HepG2 (cell line): ENCODE data around the gene ABCB8. TPM values are rescaled to one million over a fixed set of nuclear protein-coding genes. Genes with fewer than 3 reads are reported as not detected.

ENCODE experiments used
- ADNP ChIP-seq: sonication (generic); formaldehyde crosslinking; IDR thresholded peaks from 2 replicates; pipeline ENCODE4 v1.4.0; 2020; ENCODE audit warnings: missing genetic modification reagents
- EP300 ChIP-seq, 3 experiments: sonication (generic) in 1 of 3; formaldehyde crosslinking in 1 of 3; IDR thresholded peaks; 2 replicates each; pipeline versions ENCODE4 v1.5.1 to v1.6.1; 2011 to 2020; ENCODE audit warnings: low read depth in 2 of 3, low read length in 2 of 3, borderline replicate concordance in 1 of 3, improper control_type of control experiment in 1 of 3, mild to moderate bottlenecking in 1 of 3, missing genetic modification reagents in 1 of 3, moderate library complexity in 1 of 3
- HDAC1 ChIP-seq: sonication (generic); formaldehyde crosslinking; IDR thresholded peaks from 2 replicates; pipeline ENCODE4 v1.5.1; 2020; ENCODE audit warnings: mild to moderate bottlenecking, missing genetic modification reagents
- HOXD1 ChIP-seq: sonication (generic); formaldehyde crosslinking; IDR thresholded peaks from 2 replicates; pipeline ENCODE4 v1.5.0; 2020; ENCODE audit warnings: missing genetic modification reagents
- JUN ChIP-seq: sonication (generic); formaldehyde crosslinking; IDR thresholded peaks from 2 replicates; pipeline ENCODE4 v1.4.0; 2020; ENCODE audit warnings: mild to moderate bottlenecking, missing genetic modification reagents
- KDM6A ChIP-seq: IDR thresholded peaks from 2 replicates; pipeline ENCODE4 v1.6.1; 2016; ENCODE audit warnings: low read depth
- RARG ChIP-seq: sonication (generic); formaldehyde crosslinking; IDR thresholded peaks from 2 replicates; pipeline ENCODE4 v1.4.0; 2020; ENCODE audit warnings: low read depth, mild to moderate bottlenecking, missing genetic modification reagents
- SNAPC2 ChIP-seq: sonication (generic); formaldehyde crosslinking; IDR thresholded peaks from 2 replicates; pipeline ENCODE4 v1.8.1; 2022; ENCODE audit warnings: mild to moderate bottlenecking, missing genetic modification reagents
- TAF1 ChIP-seq: sonication (generic); formaldehyde crosslinking; IDR thresholded peaks from 2 replicates; pipeline ENCODE4 v1.4.0; 2020; ENCODE audit warnings: missing genetic modification reagents
- ZBTB21 ChIP-seq: sonication (generic); formaldehyde crosslinking; IDR thresholded peaks from 2 replicates; pipeline ENCODE4 v1.4.0; 2020; ENCODE audit warnings: missing genetic modification reagents
- ZC3H4 ChIP-seq: sonication (generic); formaldehyde crosslinking; IDR thresholded peaks from 2 replicates; pipeline ENCODE4 v1.4.0; 2020; ENCODE audit warnings: missing genetic modification reagents, borderline replicate concordance
- ZFP36 ChIP-seq: fragments of 150-350 bp; IDR thresholded peaks from 2 replicates; pipeline ENCODE4 v1.6.1; 2018; ENCODE audit warnings: borderline replicate concordance, low read length, low read depth; ENCODE audit not compliant: partially characterized antibody
- ZMYM4 ChIP-seq: sonication (generic); formaldehyde crosslinking; IDR thresholded peaks from 2 replicates; pipeline ENCODE4 v1.8.1; 2023; ENCODE audit warnings: mild to moderate bottlenecking, missing genetic modification reagents
- ZNF484 ChIP-seq: sonication (generic); formaldehyde crosslinking; IDR thresholded peaks from 2 replicates; pipeline ENCODE4 v1.5.1; 2020; ENCODE audit warnings: mild to moderate bottlenecking, low read depth, missing genetic modification reagents, borderline replicate concordance
- ZNF567 ChIP-seq: sonication (generic); formaldehyde crosslinking; IDR thresholded peaks from 2 replicates; pipeline ENCODE4 v1.8.1; 2023; ENCODE audit warnings: mild to moderate bottlenecking, missing genetic modification reagents, borderline replicate concordance
- ZNF616 ChIP-seq: sonication (generic); formaldehyde crosslinking; IDR thresholded peaks from 2 replicates; pipeline ENCODE4 v1.5.0; 2020; ENCODE audit warnings: low read depth, mild to moderate bottlenecking, missing genetic modification reagents
- ZSCAN31 ChIP-seq: sonication (generic); formaldehyde crosslinking; IDR thresholded peaks from 2 replicates; pipeline ENCODE4 v1.5.0; 2020; ENCODE audit warnings: low read depth, mild to moderate bottlenecking, missing genetic modification reagents
- polyA plus RNA-seq, 8 experiments: library from polyadenylated mRNA; depleted of rRNA in 3 of 8; stranded (reverse) in 7 of 8; unstranded in 1 of 8; fragments of >200 nt; fragmentation: Illumina TruSeq in 4 of 8; extraction: Trizol in 4 of 8; gene quantifications; 2 replicates each; pipeline versions ENCODE4 v1.2.1 to v1.2.3, GENCODE V29; 2011 to 2016; ENCODE audit warnings: low read depth in 4 of 8, missing spikeins in 1 of 8, mixed read lengths in 1 of 8; ENCODE audit not compliant: insufficient read depth in 1 of 8
- total RNA-seq, 5 experiments: library from RNA; depleted of rRNA; stranded (reverse); fragments of >200 nt; fragmentation: Illumina TruSeq; extraction: Trizol; gene quantifications; 2 replicates each; pipeline ENCODE4 v1.2.3, GENCODE V29; 2016; ENCODE audit warnings: low read depth in 1 of 5
- TF ChIP-seq, protein P1 (sequence below): sonication (generic); formaldehyde crosslinking; IDR thresholded peaks from 2 replicates; pipeline ENCODE4 v1.5.0; 2020; ENCODE audit warnings: mild to moderate bottlenecking, missing genetic modification reagents
- TF ChIP-seq, protein P2 (sequence below): sonication (generic); formaldehyde crosslinking; IDR thresholded peaks from 2 replicates; pipeline ENCODE4 v1.5.1; 2020; ENCODE audit warnings: missing genetic modification reagents, mild to moderate bottlenecking, borderline replicate concordance
- TF ChIP-seq, protein P3 (sequence below): sonication (generic); formaldehyde crosslinking; IDR thresholded peaks from 2 replicates; pipeline ENCODE4 v1.5.0; 2020; ENCODE audit warnings: missing genetic modification reagents
- TF ChIP-seq, protein P4 (sequence below): sonication (generic); formaldehyde crosslinking; IDR thresholded peaks from 2 replicates; pipeline ENCODE4 v1.4.0; 2020; ENCODE audit warnings: mild to moderate bottlenecking, low read depth, missing genetic modification reagents

The ABCB8 gene
- total and polyA plus RNA-seq, 2 of the 13 experiments (the other 11 are each of a cell fraction or from before 2014, with no cell fraction given), result 6.6 to 16.7 TPM

GRCh38 chr7:151083071-151083823 is 55.0 kb downstream of the ABCB8 start, which contains the start of gene TMUB1 (continued):
- TF ChIP-seq EP300 (IDR thresholded peaks at IDR 0.05; ENCODE audit: low read depth in 2 of 2, low read length in 2 of 2), result no peak
- no peak for TF ChIP-seq EP300 (CRISPR knock-in tag; IDR thresholded peaks at IDR 0.05; ENCODE audit: borderline replicate concordance)
- TF ChIP-seq RARG, result no peak
- no peak for TF ChIP-seq SNAPC2
- TF ChIP-seq ZNF567 (CRISPR knock-in tag), result no peak
- no peak for TF ChIP-seq ADNP (CRISPR knock-in tag)
- TF ChIP-seq, protein P1, sequence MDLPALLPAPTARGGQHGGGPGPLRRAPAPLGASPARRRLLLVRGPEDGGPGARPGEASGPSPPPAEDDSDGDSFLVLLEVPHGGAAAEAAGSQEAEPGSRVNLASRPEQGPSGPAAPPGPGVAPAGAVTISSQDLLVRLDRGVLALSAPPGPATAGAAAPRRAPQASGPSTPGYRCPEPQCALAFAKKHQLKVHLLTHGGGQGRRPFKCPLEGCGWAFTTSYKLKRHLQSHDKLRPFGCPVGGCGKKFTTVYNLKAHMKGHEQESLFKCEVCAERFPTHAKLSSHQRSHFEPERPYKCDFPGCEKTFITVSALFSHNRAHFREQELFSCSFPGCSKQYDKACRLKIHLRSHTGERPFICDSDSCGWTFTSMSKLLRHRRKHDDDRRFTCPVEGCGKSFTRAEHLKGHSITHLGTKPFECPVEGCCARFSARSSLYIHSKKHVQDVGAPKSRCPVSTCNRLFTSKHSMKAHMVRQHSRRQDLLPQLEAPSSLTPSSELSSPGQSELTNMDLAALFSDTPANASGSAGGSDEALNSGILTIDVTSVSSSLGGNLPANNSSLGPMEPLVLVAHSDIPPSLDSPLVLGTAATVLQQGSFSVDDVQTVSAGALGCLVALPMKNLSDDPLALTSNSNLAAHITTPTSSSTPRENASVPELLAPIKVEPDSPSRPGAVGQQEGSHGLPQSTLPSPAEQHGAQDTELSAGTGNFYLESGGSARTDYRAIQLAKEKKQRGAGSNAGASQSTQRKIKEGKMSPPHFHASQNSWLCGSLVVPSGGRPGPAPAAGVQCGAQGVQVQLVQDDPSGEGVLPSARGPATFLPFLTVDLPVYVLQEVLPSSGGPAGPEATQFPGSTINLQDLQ (CRISPR knock-in tag), result no peak
- TF ChIP-seq ZNF616, result no peak
- peak; percentile 49; the same call in 1 of the 2 replicates for TF ChIP-seq HOXD1
- no peak for TF ChIP-seq KDM6A
- no peak for TF ChIP-seq ZBTB21 (CRISPR knock-in tag)
- TF ChIP-seq, protein P2, sequence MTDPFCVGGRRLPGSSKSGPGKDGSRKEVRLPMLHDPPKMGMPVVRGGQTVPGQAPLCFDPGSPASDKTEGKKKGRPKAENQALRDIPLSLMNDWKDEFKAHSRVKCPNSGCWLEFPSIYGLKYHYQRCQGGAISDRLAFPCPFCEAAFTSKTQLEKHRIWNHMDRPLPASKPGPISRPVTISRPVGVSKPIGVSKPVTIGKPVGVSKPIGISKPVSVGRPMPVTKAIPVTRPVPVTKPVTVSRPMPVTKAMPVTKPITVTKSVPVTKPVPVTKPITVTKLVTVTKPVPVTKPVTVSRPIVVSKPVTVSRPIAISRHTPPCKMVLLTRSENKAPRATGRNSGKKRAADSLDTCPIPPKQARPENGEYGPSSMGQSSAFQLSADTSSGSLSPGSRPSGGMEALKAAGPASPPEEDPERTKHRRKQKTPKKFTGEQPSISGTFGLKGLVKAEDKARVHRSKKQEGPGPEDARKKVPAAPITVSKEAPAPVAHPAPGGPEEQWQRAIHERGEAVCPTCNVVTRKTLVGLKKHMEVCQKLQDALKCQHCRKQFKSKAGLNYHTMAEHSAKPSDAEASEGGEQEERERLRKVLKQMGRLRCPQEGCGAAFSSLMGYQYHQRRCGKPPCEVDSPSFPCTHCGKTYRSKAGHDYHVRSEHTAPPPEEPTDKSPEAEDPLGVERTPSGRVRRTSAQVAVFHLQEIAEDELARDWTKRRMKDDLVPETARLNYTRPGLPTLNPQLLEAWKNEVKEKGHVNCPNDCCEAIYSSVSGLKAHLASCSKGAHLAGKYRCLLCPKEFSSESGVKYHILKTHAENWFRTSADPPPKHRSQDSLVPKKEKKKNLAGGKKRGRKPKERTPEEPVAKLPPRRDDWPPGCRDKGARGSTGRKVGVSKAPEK (CRISPR knock-in tag), result no peak
- TF ChIP-seq ZNF484, result no peak
- TF ChIP-seq ZC3H4, result no peak
- TF ChIP-seq ZSCAN31 (CRISPR knock-in tag), result 0 out of 2 replicates have a peak, but pooled peaks have one; percentile 29
- TF ChIP-seq TAF1, result peak; percentile 13; the same call in 1 of the 2 replicates
- peak; percentile 32; the same call in 1 of the 2 replicates for TF ChIP-seq HDAC1 (CRISPR knock-in tag)
- TF ChIP-seq ZMYM4 (CRISPR knock-in tag), result no peak
- TF ChIP-seq JUN (CRISPR knock-in tag), result no peak
- TF ChIP-seq ZFP36, result no peak
- TF ChIP-seq, protein P3, sequence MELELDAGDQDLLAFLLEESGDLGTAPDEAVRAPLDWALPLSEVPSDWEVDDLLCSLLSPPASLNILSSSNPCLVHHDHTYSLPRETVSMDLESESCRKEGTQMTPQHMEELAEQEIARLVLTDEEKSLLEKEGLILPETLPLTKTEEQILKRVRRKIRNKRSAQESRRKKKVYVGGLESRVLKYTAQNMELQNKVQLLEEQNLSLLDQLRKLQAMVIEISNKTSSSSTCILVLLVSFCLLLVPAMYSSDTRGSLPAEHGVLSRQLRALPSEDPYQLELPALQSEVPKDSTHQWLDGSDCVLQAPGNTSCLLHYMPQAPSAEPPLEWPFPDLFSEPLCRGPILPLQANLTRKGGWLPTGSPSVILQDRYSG (CRISPR knock-in tag), result no peak
- TF ChIP-seq, protein P4, sequence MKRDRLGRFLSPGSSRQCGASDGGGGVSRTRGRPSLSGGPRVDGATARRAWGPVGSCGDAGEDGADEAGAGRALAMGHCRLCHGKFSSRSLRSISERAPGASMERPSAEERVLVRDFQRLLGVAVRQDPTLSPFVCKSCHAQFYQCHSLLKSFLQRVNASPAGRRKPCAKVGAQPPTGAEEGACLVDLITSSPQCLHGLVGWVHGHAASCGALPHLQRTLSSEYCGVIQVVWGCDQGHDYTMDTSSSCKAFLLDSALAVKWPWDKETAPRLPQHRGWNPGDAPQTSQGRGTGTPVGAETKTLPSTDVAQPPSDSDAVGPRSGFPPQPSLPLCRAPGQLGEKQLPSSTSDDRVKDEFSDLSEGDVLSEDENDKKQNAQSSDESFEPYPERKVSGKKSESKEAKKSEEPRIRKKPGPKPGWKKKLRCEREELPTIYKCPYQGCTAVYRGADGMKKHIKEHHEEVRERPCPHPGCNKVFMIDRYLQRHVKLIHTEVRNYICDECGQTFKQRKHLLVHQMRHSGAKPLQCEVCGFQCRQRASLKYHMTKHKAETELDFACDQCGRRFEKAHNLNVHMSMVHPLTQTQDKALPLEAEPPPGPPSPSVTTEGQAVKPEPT (CRISPR knock-in tag), result no peak
